ENCODE data around the gene TUBA8.

DNA sequence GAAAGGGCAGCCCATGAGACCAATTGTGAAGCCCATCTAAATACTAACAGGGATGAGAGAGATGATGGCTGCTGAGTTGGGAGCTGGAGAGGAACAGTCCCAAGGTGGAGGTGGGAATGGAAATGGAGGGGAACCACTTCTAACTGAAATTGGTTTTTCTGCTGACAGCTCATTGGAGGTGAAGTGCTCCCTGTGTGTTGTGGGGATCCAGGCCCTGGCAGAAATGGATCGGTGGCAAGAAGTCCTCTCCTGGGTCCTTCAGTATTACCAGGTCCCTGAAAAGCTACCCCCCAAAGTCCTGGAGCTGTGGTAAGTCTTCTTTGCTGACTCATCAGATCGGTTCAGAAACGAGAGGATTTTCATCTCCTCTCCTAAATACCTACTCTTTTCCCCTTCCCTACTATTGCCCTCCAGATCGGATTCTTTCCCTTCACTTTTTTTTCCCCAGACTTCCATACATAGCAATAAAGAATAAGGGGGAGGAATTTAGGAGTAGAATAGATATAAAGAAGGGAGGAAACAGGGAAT is 30.8 kb upstream of the TUBA8 start:
- TF ChIP-seq, protein P1, sequence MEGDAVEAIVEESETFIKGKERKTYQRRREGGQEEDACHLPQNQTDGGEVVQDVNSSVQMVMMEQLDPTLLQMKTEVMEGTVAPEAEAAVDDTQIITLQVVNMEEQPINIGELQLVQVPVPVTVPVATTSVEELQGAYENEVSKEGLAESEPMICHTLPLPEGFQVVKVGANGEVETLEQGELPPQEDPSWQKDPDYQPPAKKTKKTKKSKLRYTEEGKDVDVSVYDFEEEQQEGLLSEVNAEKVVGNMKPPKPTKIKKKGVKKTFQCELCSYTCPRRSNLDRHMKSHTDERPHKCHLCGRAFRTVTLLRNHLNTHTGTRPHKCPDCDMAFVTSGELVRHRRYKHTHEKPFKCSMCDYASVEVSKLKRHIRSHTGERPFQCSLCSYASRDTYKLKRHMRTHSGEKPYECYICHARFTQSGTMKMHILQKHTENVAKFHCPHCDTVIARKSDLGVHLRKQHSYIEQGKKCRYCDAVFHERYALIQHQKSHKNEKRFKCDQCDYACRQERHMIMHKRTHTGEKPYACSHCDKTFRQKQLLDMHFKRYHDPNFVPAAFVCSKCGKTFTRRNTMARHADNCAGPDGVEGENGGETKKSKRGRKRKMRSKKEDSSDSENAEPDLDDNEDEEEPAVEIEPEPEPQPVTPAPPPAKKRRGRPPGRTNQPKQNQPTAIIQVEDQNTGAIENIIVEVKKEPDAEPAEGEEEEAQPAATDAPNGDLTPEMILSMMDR (conservative IDR thresholded peaks at IDR 0.05; ENCODE audit: low read depth, low read length), result no peak
- TF ChIP-seq EZH2 (IDR thresholded peaks at IDR 0.05; ENCODE audit: low read length, unreplicated experiment) (no peak), EZH2phosphoT487 (IDR thresholded peaks at IDR 0.05; ENCODE audit: borderline replicate concordance, low read length) (no peak)
